HEK293T (cell line): ENCODE results near the gene DNAH14.

Source experiments
- CTCF ChIA-PET: fragments of 350-600 bp; formaldehyde crosslinking; extraction: SDS; loops from one replicate; lab custom pipeline; 2021; ENCODE audit warnings: antibody characterized with exemption, inconsistent platforms; lab: Yijun Ruan, JAX
- POLR2A ChIA-PET: fragments of 350-600 bp; formaldehyde crosslinking; extraction: SDS; loops from one replicate; lab custom pipeline; 2020; ENCODE audit warnings: antibody characterized with exemption, inconsistent platforms; lab: Yijun Ruan, JAX
- DNase-seq: peaks from one replicate; pipeline ENCODE4 v3.0.0; 2012; ENCODE audit warnings: mixed read lengths; ENCODE audit errors: extremely low spot score
- ARNT ChIP-seq: fragments of 450-650 bp; IDR thresholded peaks from 2 replicates; pipeline ENCODE4 v1.6.1; 2017; ENCODE audit warnings: mild to moderate bottlenecking
- BHLHE40 ChIP-seq: fragments of 450-650 bp; IDR thresholded peaks from 2 replicates; pipeline ENCODE4 v1.6.1; 2016; ENCODE audit warnings: mild to moderate bottlenecking, moderate library complexity, borderline replicate concordance
- CTBP1 ChIP-seq: fragments of 450-650 bp; IDR thresholded peaks from 2 replicates; pipeline ENCODE4 v1.6.1; 2016; ENCODE audit warnings: borderline replicate concordance
- ELF4 ChIP-seq: fragments of 450-650 bp; IDR thresholded peaks from 2 replicates; pipeline ENCODE4 v1.6.1; 2017; ENCODE audit warnings: antibody characterized with exemption
- FOXA1 ChIP-seq: fragments of 450-650 bp; IDR thresholded peaks from 2 replicates; pipeline ENCODE4 v1.6.1; 2016; ENCODE audit warnings: mild to moderate bottlenecking
- FOXK2 ChIP-seq: fragments of 450-650 bp; IDR thresholded peaks from 2 replicates; pipeline ENCODE4 v1.6.1; 2016; ENCODE audit warnings: mild to moderate bottlenecking
- FOXM1 ChIP-seq: fragments of 450-650 bp; IDR thresholded peaks from 2 replicates; pipeline ENCODE4 v1.6.1; 2017; ENCODE audit warnings: mild to moderate bottlenecking, borderline replicate concordance
- HDGF ChIP-seq: fragments of 450-650 bp; IDR thresholded peaks from 2 replicates; pipeline ENCODE4 v1.6.1; 2017; ENCODE audit warnings: antibody characterized with exemption, borderline replicate concordance
- L3MBTL2 ChIP-seq: fragments of 450-650 bp; conservative IDR thresholded peaks from 2 replicates; pipeline ENCODE4 v1.6.1; 2016; ENCODE audit warnings: mild to moderate bottlenecking
- LEF1 ChIP-seq: fragments of 450-650 bp; IDR thresholded peaks from 2 replicates; pipeline ENCODE4 v1.6.1; 2017; ENCODE audit warnings: mild to moderate bottlenecking, borderline replicate concordance
- NFRKB ChIP-seq: fragments of 450-650 bp; IDR thresholded peaks from 2 replicates; pipeline ENCODE4 v1.6.1; 2016; ENCODE audit warnings: mild to moderate bottlenecking, moderate library complexity
- SP1 ChIP-seq: fragments of 450-650 bp; IDR thresholded peaks from 2 replicates; pipeline ENCODE4 v1.6.1; 2017
- SUZ12 ChIP-seq: fragments of 450-650 bp; IDR thresholded peaks from 2 replicates; pipeline ENCODE4 v1.6.1; 2016; ENCODE audit warnings: mild to moderate bottlenecking
- TARDBP ChIP-seq: fragments of 450-650 bp; IDR thresholded peaks from 2 replicates; pipeline ENCODE4 v1.6.1; 2016
- ZNF384 ChIP-seq: fragments of 450-650 bp; IDR thresholded peaks from 2 replicates; pipeline ENCODE4 v1.6.1; 2016
- TF ChIP-seq, protein P1 (sequence below): fragments of 450-650 bp; IDR thresholded peaks from 2 replicates; pipeline ENCODE4 v1.6.1; 2016

Gene DNAH14

DNA sequence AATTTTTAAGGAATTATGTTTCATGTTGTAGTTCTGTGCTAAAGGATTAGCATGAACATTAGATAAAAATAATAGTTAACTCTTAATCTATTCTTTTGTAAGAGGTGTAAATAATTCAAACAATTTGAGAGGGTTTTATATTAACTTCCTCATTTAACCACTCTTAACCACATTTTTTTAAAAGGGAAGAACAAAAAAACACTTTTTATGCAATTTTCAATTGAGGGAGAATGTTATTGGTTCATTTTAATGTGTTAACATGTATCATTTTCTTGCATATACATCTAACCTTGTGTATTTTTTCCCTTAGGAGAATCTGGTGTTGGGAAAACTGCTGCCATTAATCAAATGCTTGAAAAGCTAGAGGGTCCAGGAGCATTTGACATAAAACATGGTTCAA is 329.3 kb downstream of the DNAH14 start:
- DNase-seq, result no peak
- CTCF ChIA-PET, result no interaction called here
- POLR2A ChIA-PET, result no interaction called here
- TF ChIP-seq LEF1 (no peak), BHLHE40 (no peak), SUZ12 (no peak), FOXA1 (no peak), ELF4 (no peak), L3MBTL2 (no peak), ARNT (no peak)

GRCh38 chr1:225259542-225259941 is 330.1 kb downstream of the DNAH14 start:
- POLR2A ChIA-PET, result no interaction called here
- no peak for TF ChIP-seq ARNT
- no peak for TF ChIP-seq NFRKB
- TF ChIP-seq TARDBP, result no peak
- no peak for TF ChIP-seq FOXK2
- TF ChIP-seq CTBP1, result no peak
- TF ChIP-seq FOXM1, result no peak
- no peak for TF ChIP-seq HDGF
- no peak for TF ChIP-seq SUZ12
- TF ChIP-seq ZNF384, result no peak
- TF ChIP-seq BHLHE40, result no peak
- no peak for TF ChIP-seq L3MBTL2
- no peak for TF ChIP-seq LEF1
- TF ChIP-seq SP1, result no peak
- CTCF ChIA-PET, result no interaction called here
- no peak for DNase-seq

DNA sequence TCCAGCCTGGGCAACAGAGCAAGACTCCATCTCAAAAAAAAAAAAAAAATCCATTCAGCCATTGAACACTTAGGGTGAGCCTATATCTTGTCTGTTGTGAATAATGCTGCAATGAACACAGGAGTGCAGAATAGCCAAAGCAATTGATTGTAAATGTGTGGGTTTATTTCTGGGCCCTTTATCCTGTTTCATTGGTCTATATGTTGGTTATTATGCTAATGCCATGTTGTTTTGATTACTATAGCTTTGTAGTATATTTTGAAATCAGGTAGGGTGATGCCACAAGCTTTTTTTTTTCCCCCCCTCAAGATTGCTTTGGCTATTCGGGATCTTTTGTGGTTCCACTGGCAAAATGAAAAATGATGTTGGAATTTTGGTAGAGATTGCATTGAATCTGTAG is 330.8 kb downstream of the DNAH14 start:
- ChIA-PET CTCF (no interaction called here), POLR2A (no interaction called here)
- DNase-seq, result no peak
- TF ChIP-seq NFRKB (no peak), ELF4 (no peak), FOXK2 (no peak), ZNF384 (no peak), TARDBP (no peak), LEF1 (no peak)

DNA sequence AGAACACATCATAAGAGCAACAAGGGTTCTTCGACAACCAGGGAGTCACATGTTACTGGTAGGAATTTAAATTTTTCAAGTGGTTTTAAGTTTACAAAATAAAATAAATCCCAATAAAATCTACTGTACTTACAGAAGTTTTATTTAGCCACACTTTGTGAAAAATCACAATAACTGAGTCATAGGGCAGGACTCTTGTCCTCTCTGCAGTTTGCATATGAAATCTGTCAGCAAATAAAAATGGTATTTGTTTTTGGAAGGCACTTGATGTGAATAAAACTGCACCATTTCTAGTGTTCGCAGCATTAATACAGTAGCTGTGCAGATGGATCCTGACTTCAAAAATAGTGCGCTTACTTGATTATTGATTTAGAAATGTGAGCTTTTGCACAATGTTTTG is 348.0 kb downstream of the DNAH14 start:
- ChIA-PET CTCF (no interaction called here), POLR2A (no interaction called here)
- DNase-seq, result no peak
- TF ChIP-seq FOXM1 (no peak), ZNF384 (no peak)
- TF ChIP-seq, protein P1, sequence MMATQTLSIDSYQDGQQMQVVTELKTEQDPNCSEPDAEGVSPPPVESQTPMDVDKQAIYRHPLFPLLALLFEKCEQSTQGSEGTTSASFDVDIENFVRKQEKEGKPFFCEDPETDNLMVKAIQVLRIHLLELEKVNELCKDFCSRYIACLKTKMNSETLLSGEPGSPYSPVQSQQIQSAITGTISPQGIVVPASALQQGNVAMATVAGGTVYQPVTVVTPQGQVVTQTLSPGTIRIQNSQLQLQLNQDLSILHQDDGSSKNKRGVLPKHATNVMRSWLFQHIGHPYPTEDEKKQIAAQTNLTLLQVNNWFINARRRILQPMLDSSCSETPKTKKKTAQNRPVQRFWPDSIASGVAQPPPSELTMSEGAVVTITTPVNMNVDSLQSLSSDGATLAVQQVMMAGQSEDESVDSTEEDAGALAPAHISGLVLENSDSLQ, result no peak

- TF ChIP-seq ARNT, result no peak
- no peak for TF ChIP-seq FOXK2
- no peak; the same call in 1 of the 2 replicates for TF ChIP-seq ZNF384
- TF ChIP-seq TARDBP, result no peak
- CTCF ChIA-PET, result no interaction called here
- POLR2A ChIA-PET, result no interaction called here
- DNase-seq, result no peak
Measured at GRCh38 chr1:225280563-225280962, 351.1 kb downstream of the DNAH14 start.

GRCh38 chr1:225290244-225290643 is 360.8 kb downstream of the DNAH14 start:
- no peak for TF ChIP-seq LEF1
- no peak for TF ChIP-seq NFRKB
- no peak for TF ChIP-seq L3MBTL2
- TF ChIP-seq CTBP1, result no peak
- TF ChIP-seq FOXM1, result no peak
- no peak for TF ChIP-seq HDGF
- TF ChIP-seq SUZ12, result no peak
- no peak for TF ChIP-seq FOXK2
- TF ChIP-seq, protein P1, result no peak
- TF ChIP-seq SP1, result no peak
- ChIA-PET CTCF (interaction anchor here (0.6 kb wide), 1 partner anchor 154 kb away, joined by 4 read pairs; no protein-coding TSS in a partner anchor), POLR2A (no interaction called here)
- no peak for DNase-seq

DNA sequence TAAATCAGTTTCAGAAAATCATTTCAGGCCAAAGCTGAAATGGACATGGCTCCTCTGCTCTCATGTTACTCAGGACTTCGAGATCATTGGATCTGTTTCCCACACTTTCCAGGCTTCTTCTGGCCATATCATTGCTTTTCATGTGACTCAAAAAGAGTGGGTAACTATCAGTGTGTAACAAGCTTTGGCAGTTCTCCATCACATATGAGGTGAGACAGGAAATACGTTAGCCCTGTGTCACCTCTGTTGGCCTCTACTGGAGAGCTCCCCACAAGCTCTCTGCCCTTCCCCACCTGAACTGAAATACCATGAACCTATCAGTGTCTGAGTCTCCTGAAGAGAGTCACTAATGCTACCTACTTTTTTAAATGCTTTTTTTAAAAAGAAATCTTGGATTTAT is 370.1 kb downstream of the DNAH14 start:
- ChIA-PET POLR2A (no interaction called here), CTCF (no interaction called here)
- DNase-seq, result no peak
- TF ChIP-seq SP1 (no peak), BHLHE40 (no peak), NFRKB (no peak), ZNF384 (no peak), CTBP1 (no peak)

DNA sequence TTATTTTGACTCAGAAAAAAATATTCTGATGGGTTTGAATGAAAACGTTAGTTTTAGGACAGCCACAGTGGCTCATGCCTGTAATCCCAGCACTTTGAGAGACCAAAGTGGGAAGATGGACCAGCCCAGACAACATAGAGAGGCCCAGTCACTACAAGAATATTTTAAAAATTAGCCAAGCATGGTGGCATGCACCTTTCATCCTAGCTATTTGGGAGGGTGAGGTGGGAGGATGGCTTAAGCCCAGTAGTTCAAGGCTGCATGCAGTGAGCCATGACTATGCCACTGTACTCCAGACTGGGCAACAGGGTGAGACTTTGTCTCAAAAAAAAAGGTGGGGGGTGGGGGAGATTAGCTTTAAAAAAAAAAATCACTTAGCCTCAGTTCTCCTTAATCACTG is 370.9 kb downstream of the DNAH14 start:
- ChIA-PET POLR2A (no interaction called here), CTCF (no interaction called here)
- DNase-seq, result no peak
- TF ChIP-seq CTBP1, result no peak
- TF ChIP-seq FOXA1, result no peak
- TF ChIP-seq, protein P1, result no peak
- no peak for TF ChIP-seq ZNF384
- no peak for TF ChIP-seq ARNT
- TF ChIP-seq FOXK2, result no peak
- TF ChIP-seq NFRKB, result no peak
- no peak for TF ChIP-seq ELF4
- TF ChIP-seq L3MBTL2, result no peak
- TF ChIP-seq BHLHE40, result no peak
- no peak for TF ChIP-seq SUZ12
- no peak for TF ChIP-seq SP1
- no peak for TF ChIP-seq HDGF
- no peak for TF ChIP-seq FOXM1
